B cell (primary cell): ENCODE results near the gene TOR2A. TPM values are rescaled to one million over a fixed set of nuclear protein-coding genes. Genes with fewer than 3 reads are reported as not detected.
A peak's percentile ranks its signal among the peaks of the same experiment; 100 is the strongest.

Source experiments
- ATAC-seq: fragments of 200-7000 bp; cut with Tn5 transposase; one replicate; pipeline ENCODE4 v1.10.0; 2021; ENCODE audit warnings: low read depth, mild to moderate bottlenecking, moderate number of reproducible peaks, moderate library complexity
- CTCF ChIA-PET: fragments of 350-600 bp; sonication (Branson Sonifier 250); formaldehyde crosslinking; loops from one replicate; lab custom pipeline; 2021; ENCODE audit warnings: antibody characterized with exemption, inconsistent platforms; lab: Charles Lee
- POLR2A ChIA-PET: fragments of 350-600 bp; sonication (Branson Sonifier 250); formaldehyde crosslinking; loops from one replicate; lab custom pipeline; 2021; ENCODE audit warnings: antibody characterized with exemption; lab: Charles Lee
- DNase-seq: peaks from one replicate; pipeline ENCODE4 v3.0.0; 2013
- H2AFZ ChIP-seq: 2 replicates; pipeline ENCODE4 v1.6.1; 2012; ENCODE audit warnings: mild to moderate bottlenecking, low read depth, low read length; ENCODE audit not compliant: insufficient read depth, poor library complexity, severe bottlenecking
- H3K27ac ChIP-seq, 2 donors: 1 replicate in 1 of 2; 2 replicates in 1 of 2; pipeline ENCODE4 v1.5.1; 2012 to 2013; ENCODE audit warnings: low read length in 2 of 2, mild to moderate bottlenecking in 2 of 2, moderate library complexity in 1 of 2
- H3K27me3 ChIP-seq, 4 experiments: fragments of 200-600 bp in 1 of 4; sonication (generic) in 1 of 4; replicated peaks in 1 of 4; 1 replicate in 2 of 4; 2 replicates in 2 of 4; pipeline versions ENCODE4 v1.6.1 to v1.7.0; 2013 to 2016; ENCODE audit warnings: low read length in 3 of 4, mild to moderate bottlenecking in 2 of 4, mixed read lengths in 1 of 4, moderate library complexity in 1 of 4; ENCODE audit not compliant: insufficient read depth in 4 of 4, control insufficient read depth in 3 of 4; ENCODE audit errors: control extremely low read depth in 1 of 4
- H3K36me3 ChIP-seq, 2 experiments: replicated peaks in 1 of 2; 1 replicate in 1 of 2; 2 replicates in 1 of 2; pipeline versions ENCODE4 v1.6.1 to v1.7.1; 2013; ENCODE audit warnings: low read length in 1 of 2; ENCODE audit not compliant: insufficient read depth in 2 of 2, control insufficient read depth in 1 of 2; ENCODE audit errors: control extremely low read depth in 1 of 2, extremely low read depth in 1 of 2
- H3K4me1 ChIP-seq, 2 donors: fragments of 200-600 bp in 1 of 2; sonication (generic) in 1 of 2; 1 replicate in 1 of 2; 2 replicates in 1 of 2; pipeline versions ENCODE4 v1.5.1 to v1.6.1; 2013 to 2017; ENCODE audit warnings: low read length in 2 of 2; ENCODE audit not compliant: control insufficient read depth in 2 of 2, insufficient read depth in 2 of 2
- H3K4me2 ChIP-seq: replicated peaks from 2 replicates; pipeline ENCODE3; 2012; ENCODE audit warnings: mild to moderate bottlenecking, low read depth, low read length; ENCODE audit not compliant: poor library complexity, severe bottlenecking
- H3K4me3 ChIP-seq, 5 experiments: fragments of 200-600 bp in 1 of 5; sonication (generic) in 1 of 5; 1 replicate in 3 of 5; 2 replicates in 2 of 5; pipeline versions ENCODE4 v1.5.1 to v1.7.0; 2011 to 2016; ENCODE audit warnings: low read length in 4 of 5, mild to moderate bottlenecking in 4 of 5, low read depth in 2 of 5, control low read depth in 1 of 5, moderate library complexity in 1 of 5; ENCODE audit not compliant: insufficient read depth in 1 of 5; ENCODE audit errors: control extremely low read depth in 1 of 5, extremely low read depth in 1 of 5
- H3K79me2 ChIP-seq: fragments of 200-600 bp; sonication (generic); one replicate; pipeline ENCODE4 v1.6.0; 2016; ENCODE audit warnings: low read length; ENCODE audit not compliant: control insufficient read depth, insufficient read depth
- H3K9ac ChIP-seq: fragments of 200-600 bp; sonication (generic); 2 replicates; pipeline ENCODE4 v1.6.1; 2017; ENCODE audit warnings: mild to moderate bottlenecking, low read length, moderate library complexity
- H3K9me3 ChIP-seq, 3 donors: one replicate each; pipeline versions ENCODE4 v1.6.1 to v1.7.1; 2013; ENCODE audit warnings: low read length in 2 of 3; ENCODE audit not compliant: control insufficient read depth in 2 of 3, insufficient read depth in 1 of 3; ENCODE audit errors: control extremely low read depth in 1 of 3
- H4K20me1 ChIP-seq: 2 replicates; pipeline ENCODE4 v1.6.0; 2012; ENCODE audit warnings: mild to moderate bottlenecking, low read length; ENCODE audit not compliant: insufficient read depth, control insufficient read depth, poor library complexity, severe bottlenecking
- H3K27ac Mint-ChIP-seq: one replicate; pipeline ENCODE4 v1.8.0; 2021; ENCODE audit warnings: mixed read lengths
- H3K27me3 Mint-ChIP-seq: one replicate; pipeline ENCODE4 v1.8.0; 2021; ENCODE audit warnings: mixed read lengths
- H3K4me1 Mint-ChIP-seq: one replicate; pipeline ENCODE4 v1.8.0; 2021; ENCODE audit warnings: mixed read lengths
- H3K4me3 Mint-ChIP-seq: one replicate; pipeline ENCODE4 v1.8.0; 2021; ENCODE audit warnings: mixed read lengths
- H3K9me3 Mint-ChIP-seq: one replicate; pipeline ENCODE4 v1.8.0; 2022; ENCODE audit warnings: mixed read lengths; ENCODE audit not compliant: insufficient read depth
- CTCF ChIP-seq: fragments of 200-600 bp; IDR thresholded peaks from one replicate; pipeline ENCODE4 v1.8.0; 2022; ENCODE audit warnings: antibody characterized with exemption, mild to moderate bottlenecking
- EZH2 ChIP-seq: IDR thresholded peaks from 2 replicates; pipeline ENCODE4 v1.6.1; 2012; ENCODE audit warnings: borderline replicate concordance, low read depth, mild to moderate bottlenecking, moderate library complexity, low read length; ENCODE audit not compliant: insufficient read depth, poor library complexity, severe bottlenecking
- WGBS: methylation state at CpG from one replicate; pipeline ENCODE4 v1.1.5; 2013; ENCODE audit warnings: missing lambda C conversion rate; ENCODE audit not compliant: insufficient coverage; 5-methylcytosine and 5-hydroxymethylcytosine counted together
- intact Hi-C: fragments of 100-400 bp; cut with micrococcal nuclease; formaldehyde crosslinking; loops from one replicate; pipeline ENCODE4 v1.10.0; 2022
- polyA plus RNA-seq: library from polyadenylated mRNA; depleted of rRNA; stranded (reverse); fragments of >200 nt; gene quantifications from 2 replicates; pipeline ENCODE4 v1.2.3, GENCODE V29; 2012
- total RNA-seq, 2 donors: library from RNA; stranded (reverse); fragments of 120-200 nt in 1 of 2; gene quantifications; 1 replicate in 1 of 2; 2 replicates in 1 of 2; pipeline versions ENCODE4 v1.2.3 to v1.2.4, GENCODE V29; 2013 to 2022

TOR2A gene
- total and polyA plus RNA-seq, 2 donors (not counting 1 experiment from before 2014, with no cell fraction given) = 15.8 to 26.5 TPM

GRCh38 chr9:127773272-127773671 lies 38.2 kb upstream of the TOR2A start:
- peaks cover 64% of the 10 kb centered on the region for H3K4me1 Mint-ChIP-seq
- TF ChIP-seq EZH2 (no peak), CTCF (no peak)
- Histone ChIP-seq H3K27ac (peak overlapping the region in 1 of 2 donors; percentile 57), H4K20me1 (peaks cover 90% of the 10 kb centered on the region), H3K27me3 (no peaks in the 10 kb centered on the region), H3K9ac (no peak overlapping the region), H3K4me2 (no peak overlapping the region), H3K79me2 (peaks cover 93% of the 10 kb centered on the region), H3K4me1 (peaks cover 39 to 79% of the 10 kb centered on the region in 2 donors), H3K4me3 (no peak overlapping the region), H3K9me3 (no peaks in the 10 kb centered on the region), H2AFZ (no peak overlapping the region), H3K36me3 (peaks cover 0 to 59% of the 10 kb centered on the region in 2 experiments)
- ChIA-PET CTCF (interaction anchor here (3.1 to 5.2 kb wide), 2 partner anchors 11 to 38 kb away, joined by 24 to 47 read pairs; partner anchors contain the start of genes CDK9 and TOR2A), POLR2A (interaction anchor here (0.5 kb wide), 1 partner anchor 134 kb away, joined by 3 read pairs; no protein-coding TSS in a partner anchor)
- no peaks in the 10 kb centered on the region for H3K9me3 Mint-ChIP-seq
- no peak overlapping the region for H3K4me3 Mint-ChIP-seq
- H3K27me3 Mint-ChIP-seq = no peaks in the 10 kb centered on the region
- intact Hi-C loops = loop anchor here (10.0 kb wide), 2 partner anchors 158 to 352 kb away; partner anchors contain the start of genes PTGES2 and STXBP1
- DNase-seq = no peak
- H3K27ac Mint-ChIP-seq = peak overlapping the region; percentile 26
- no peak for ATAC-seq
- WGBS = 92% methylated on average over 2 of the region's 3 CpGs

- WGBS = 89% methylated on average over 3 of the region's 5 CpGs
Observed at GRCh38 chr9:127772603-127773002, 37.5 kb upstream of the TOR2A start.

More at GRCh38 chr9:127772603-127773002, 37.5 kb upstream of the TOR2A start:
- CTCF ChIA-PET = interaction anchor here (1.0 to 5.2 kb wide), 4 partner anchors 11 to 147 kb away, joined by 3 to 47 read pairs (median 26); partner anchors contain the start of genes CDK9 and TOR2A
- H3K4me1 ChIP-seq = peaks cover 46 to 86% of the 10 kb centered on the region in 2 donors
- no peak overlapping the region for H3K27ac Mint-ChIP-seq
- no peak for TF ChIP-seq CTCF
- no peak for TF ChIP-seq EZH2
- no peak for DNase-seq
- no peaks in the 10 kb centered on the region for H3K9me3 ChIP-seq
- H3K4me3 ChIP-seq = no peak overlapping the region
- no peak overlapping the region for H3K4me2 ChIP-seq
- peaks cover 93% of the 10 kb centered on the region for H3K79me2 ChIP-seq
- no peaks in the 10 kb centered on the region for H3K9me3 Mint-ChIP-seq
- H3K36me3 ChIP-seq = peaks cover 0 to 66% of the 10 kb centered on the region in 2 experiments
- no peak overlapping the region for H2AFZ ChIP-seq
- peak overlapping the region in 1 of 2 donors; percentile 26 for H3K27ac ChIP-seq
- no peak for ATAC-seq
- peaks cover 69% of the 10 kb centered on the region for H3K4me1 Mint-ChIP-seq
- intact Hi-C loops = loop anchor here (10.0 kb wide), 2 partner anchors 158 to 352 kb away; partner anchors contain the start of genes PTGES2 and STXBP1
- no peak overlapping the region for H3K4me3 Mint-ChIP-seq
- POLR2A ChIA-PET = interaction anchor here (0.5 to 0.7 kb wide), 2 partner anchors 15 to 134 kb away, joined by 3 to 6 read pairs; no protein-coding TSS in a partner anchor
- no peaks in the 10 kb centered on the region for H3K27me3 Mint-ChIP-seq
- H3K27me3 ChIP-seq = no peaks in the 10 kb centered on the region
- no peak overlapping the region for H3K9ac ChIP-seq
- H4K20me1 ChIP-seq = peaks cover 97% of the 10 kb centered on the region
